ENCODE results near the gene IGSF3.

Gene IGSF3

DNA sequence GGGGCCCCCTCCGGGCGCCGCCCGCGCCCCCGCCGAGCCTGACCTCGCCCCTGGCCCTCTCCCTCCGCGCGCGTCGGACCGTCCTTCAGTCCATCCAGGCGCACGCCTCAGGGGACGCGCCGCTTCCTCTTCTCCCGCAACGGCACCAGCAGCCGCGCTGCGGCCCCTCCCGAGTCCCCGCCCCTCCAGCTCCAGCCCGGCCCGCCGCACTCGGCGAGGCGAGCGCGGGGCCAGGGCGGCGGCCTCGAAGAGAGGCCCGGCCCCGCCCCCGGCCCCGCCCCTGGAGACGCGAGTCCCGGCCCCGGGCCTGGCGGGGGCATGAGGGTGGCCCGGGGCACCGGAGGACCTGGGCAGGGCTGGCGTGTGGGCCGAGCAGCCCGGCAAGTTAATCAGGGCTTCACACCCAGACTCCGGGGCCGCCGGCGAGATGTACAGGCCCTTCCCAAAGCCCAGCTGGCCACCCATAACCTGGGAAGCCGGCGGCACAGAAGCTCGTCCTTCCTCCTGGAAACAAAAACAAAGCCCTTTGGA, at the start of gene IGSF3:
TSS of gene IGSF3 (minus strand) at position 159 of the 531 bp plus-strand sequence. CDS start 1,407 bp downstream, outside the sequence.
- Histone ChIP-seq H3K27me3 (ENCODE audit: control insufficient read depth in 1 of 2, insufficient read depth in 2 of 2, low read length in 2 of 2) (peaks cover 0 to 6% of the 10 kb centered on the region in 2 donors), H3K36me3 (ENCODE audit: control insufficient read depth in 1 of 2, insufficient read depth in 2 of 2, low read length in 2 of 2) (peaks cover 0 to 3% of the 10 kb centered on the region in 2 donors), H3K27ac (ENCODE audit: low read depth, low read length) (no peak within 1 kb of the TSS), H3K9ac (ENCODE audit: low read depth in 1 of 2, low read length in 2 of 2) (peak within 1 kb of the TSS; percentile 21 to 39), H3K4me3 (ENCODE audit: low read depth in 1 of 2, low read length in 2 of 2) (peak within 1 kb of the TSS; percentile 70 to 78), H3K4me1 (ENCODE audit: control insufficient read depth in 1 of 2, insufficient read depth in 2 of 2, low read length in 2 of 2) (peaks cover 28 to 29% of the 10 kb centered on the region in 2 donors), H3K9me3 (ENCODE audit: control insufficient read depth in 1 of 2, low read length in 2 of 2) (no peaks in the 10 kb centered on the region)

DNA sequence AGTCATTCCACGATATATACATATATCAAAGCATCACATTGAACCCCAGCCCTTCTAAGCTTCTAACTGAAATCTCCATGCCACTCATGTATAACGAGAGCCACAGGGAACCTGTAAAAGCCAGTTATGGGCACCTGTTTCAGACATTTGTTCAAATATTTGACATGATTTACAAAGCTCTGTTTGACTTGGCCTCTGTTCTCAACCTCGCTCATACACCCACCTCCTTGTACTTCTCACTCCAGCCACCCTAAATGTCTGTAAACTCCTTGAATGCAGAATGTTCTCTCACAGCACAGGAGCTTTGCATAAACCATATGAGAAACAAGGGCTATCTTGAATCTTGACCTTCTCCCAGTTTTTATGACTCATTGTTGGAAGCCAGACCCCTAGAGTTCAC, 49.8 kb upstream of the IGSF3 start:
- Histone ChIP-seq H3K36me3 (ENCODE audit: control insufficient read depth in 1 of 2, insufficient read depth in 2 of 2, low read length in 2 of 2) (no peaks in the 10 kb centered on the region), H3K27ac (ENCODE audit: low read depth, low read length) (no peak overlapping the region), H3K9me3 (ENCODE audit: control insufficient read depth in 1 of 2, low read length in 2 of 2) (no peaks in the 10 kb centered on the region), H3K27me3 (ENCODE audit: control insufficient read depth in 1 of 2, insufficient read depth in 2 of 2, low read length in 2 of 2) (no peaks in the 10 kb centered on the region), H3K9ac (ENCODE audit: low read depth in 1 of 2, low read length in 2 of 2) (no peak overlapping the region), H3K4me3 (ENCODE audit: low read depth in 1 of 2, low read length in 2 of 2) (no peak overlapping the region), H3K4me1 (ENCODE audit: control insufficient read depth in 1 of 2, insufficient read depth in 2 of 2, low read length in 2 of 2) (peaks cover 5 to 8% of the 10 kb centered on the region in 2 donors)

DNA sequence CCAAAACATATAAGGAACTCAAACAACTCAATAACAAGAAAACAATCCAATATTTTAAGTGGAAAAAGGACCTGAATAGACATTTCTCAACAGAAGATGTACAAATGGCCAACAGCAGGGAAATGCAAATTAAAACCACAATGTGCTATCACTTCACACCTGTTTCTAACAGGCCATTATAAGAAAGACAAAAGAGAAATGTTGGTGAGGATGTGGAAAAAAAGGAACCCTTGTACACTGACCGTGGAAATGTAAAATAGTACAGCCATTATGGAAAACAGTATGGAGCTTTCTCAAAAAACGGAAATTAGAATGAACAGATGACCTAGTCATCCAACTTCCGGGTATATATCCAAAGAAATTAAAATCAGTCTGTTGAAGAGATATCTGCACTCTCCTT, 48.9 kb upstream of the IGSF3 start:
- H3K27me3 ChIP-seq (ENCODE audit: control insufficient read depth in 1 of 2, insufficient read depth in 2 of 2, low read length in 2 of 2) = no peaks in the 10 kb centered on the region
- H3K27ac ChIP-seq (ENCODE audit: low read depth, low read length) = no peak overlapping the region
- H3K4me1 ChIP-seq (ENCODE audit: control insufficient read depth in 1 of 2, insufficient read depth in 2 of 2, low read length in 2 of 2) = no peaks in the 10 kb centered on the region
- no peaks in the 10 kb centered on the region for H3K9me3 ChIP-seq (ENCODE audit: control insufficient read depth in 1 of 2, low read length in 2 of 2)
- H3K4me3 ChIP-seq (ENCODE audit: low read depth in 1 of 2, low read length in 2 of 2) = no peak overlapping the region
- no peak overlapping the region for H3K9ac ChIP-seq (ENCODE audit: low read depth in 1 of 2, low read length in 2 of 2)
- H3K36me3 ChIP-seq (ENCODE audit: control insufficient read depth in 1 of 2, insufficient read depth in 2 of 2, low read length in 2 of 2) = no peaks in the 10 kb centered on the region

DNA sequence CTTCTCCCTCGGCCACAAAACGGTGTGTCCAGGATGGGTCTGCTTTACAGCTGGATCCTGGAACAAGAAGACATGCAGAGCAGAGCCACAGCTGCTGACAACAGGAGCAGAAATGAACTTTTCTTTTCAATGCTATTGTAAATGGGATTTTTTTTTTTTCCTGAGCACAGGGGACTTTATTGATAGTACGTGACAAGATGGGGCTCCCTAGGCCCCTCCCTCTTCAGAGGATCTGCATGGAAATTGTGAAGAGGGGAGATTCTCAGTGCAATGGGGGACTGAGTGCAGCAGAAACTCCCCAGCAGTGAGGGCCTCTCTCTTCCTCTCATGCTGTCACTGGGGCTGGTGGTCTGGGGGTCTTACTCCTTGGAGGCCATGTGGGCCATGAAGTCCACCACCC, 45.9 kb upstream of the IGSF3 start:
- Histone ChIP-seq H3K4me3 (ENCODE audit: low read depth in 1 of 2, low read length in 2 of 2) (no peak overlapping the region), H3K27me3 (ENCODE audit: control insufficient read depth in 1 of 2, insufficient read depth in 2 of 2, low read length in 2 of 2) (no peaks in the 10 kb centered on the region), H3K9me3 (ENCODE audit: control insufficient read depth in 1 of 2, low read length in 2 of 2) (no peaks in the 10 kb centered on the region), H3K4me1 (ENCODE audit: control insufficient read depth in 1 of 2, insufficient read depth in 2 of 2, low read length in 2 of 2) (no peaks in the 10 kb centered on the region), H3K27ac (ENCODE audit: low read depth, low read length) (no peak overlapping the region), H3K36me3 (ENCODE audit: control insufficient read depth in 1 of 2, insufficient read depth in 2 of 2, low read length in 2 of 2) (no peaks in the 10 kb centered on the region), H3K9ac (ENCODE audit: low read depth in 1 of 2, low read length in 2 of 2) (no peak overlapping the region)

DNA sequence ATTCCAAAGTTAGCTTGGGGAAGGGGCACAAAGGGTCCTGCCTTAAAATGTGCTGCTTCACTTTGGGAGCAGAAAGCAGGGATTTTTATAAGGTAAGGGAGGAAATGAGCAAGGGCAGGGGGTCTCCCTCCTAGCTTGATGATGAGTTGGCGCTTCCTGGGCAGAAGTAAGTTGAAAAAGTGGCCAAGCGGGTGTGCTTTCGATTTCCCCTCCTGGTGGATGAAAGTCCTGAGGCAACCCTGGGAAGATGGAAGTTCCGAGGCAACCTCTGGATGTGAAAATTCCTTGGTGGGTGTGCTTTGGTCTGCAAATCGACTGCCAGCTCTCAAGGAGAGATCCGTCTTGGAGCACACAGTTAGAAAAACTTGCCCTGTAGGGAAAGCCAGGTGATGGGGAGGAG, 45.0 kb upstream of the IGSF3 start:
- H3K27ac ChIP-seq (ENCODE audit: low read depth, low read length) = no peak overlapping the region
- no peaks in the 10 kb centered on the region for H3K9me3 ChIP-seq (ENCODE audit: control insufficient read depth in 1 of 2, low read length in 2 of 2)
- H3K4me1 ChIP-seq (ENCODE audit: control insufficient read depth in 1 of 2, insufficient read depth in 2 of 2, low read length in 2 of 2) = no peaks in the 10 kb centered on the region
- H3K4me3 ChIP-seq (ENCODE audit: low read depth in 1 of 2, low read length in 2 of 2) = no peak overlapping the region
- H3K27me3 ChIP-seq (ENCODE audit: control insufficient read depth in 1 of 2, insufficient read depth in 2 of 2, low read length in 2 of 2) = no peaks in the 10 kb centered on the region
- H3K9ac ChIP-seq (ENCODE audit: low read depth in 1 of 2, low read length in 2 of 2) = no peak overlapping the region
- no peaks in the 10 kb centered on the region for H3K36me3 ChIP-seq (ENCODE audit: control insufficient read depth in 1 of 2, insufficient read depth in 2 of 2, low read length in 2 of 2)

DNA sequence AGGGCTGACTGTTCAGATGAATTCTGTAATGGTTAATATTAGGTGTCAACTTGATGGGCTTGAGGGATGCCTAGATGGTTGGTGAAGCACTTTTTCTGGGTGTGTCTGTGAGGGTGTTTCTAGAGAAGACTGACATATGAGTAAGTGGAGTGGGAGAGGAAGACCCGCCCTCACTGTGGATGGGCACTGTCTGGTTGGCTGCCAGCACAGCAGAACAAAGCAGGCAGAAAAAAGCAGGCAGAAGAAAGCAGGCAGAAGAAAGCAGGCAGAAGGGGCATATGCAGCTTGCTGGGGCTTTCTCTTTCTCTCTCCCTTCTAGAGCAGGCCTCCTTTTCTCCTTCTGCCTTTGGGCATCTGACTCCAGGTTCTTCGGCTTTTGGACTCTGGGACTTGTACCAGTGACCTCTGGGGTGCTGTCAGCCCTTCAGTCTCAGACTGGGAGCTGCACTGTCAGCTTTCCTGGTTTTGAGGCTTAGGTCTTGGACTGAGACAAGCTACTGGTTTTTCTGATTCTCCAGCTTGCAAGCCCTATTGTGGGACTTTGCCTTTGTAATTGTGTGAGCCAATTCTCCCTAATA, 43.8 kb upstream of the IGSF3 start:
- Histone ChIP-seq H3K27me3 (ENCODE audit: control insufficient read depth in 1 of 2, insufficient read depth in 2 of 2, low read length in 2 of 2) (no peaks in the 10 kb centered on the region), H3K4me1 (ENCODE audit: control insufficient read depth in 1 of 2, insufficient read depth in 2 of 2, low read length in 2 of 2) (no peaks in the 10 kb centered on the region), H3K36me3 (ENCODE audit: control insufficient read depth in 1 of 2, insufficient read depth in 2 of 2, low read length in 2 of 2) (no peaks in the 10 kb centered on the region), H3K9ac (ENCODE audit: low read depth in 1 of 2, low read length in 2 of 2) (no peak overlapping the region), H3K4me3 (ENCODE audit: low read depth in 1 of 2, low read length in 2 of 2) (no peak overlapping the region), H3K9me3 (ENCODE audit: control insufficient read depth in 1 of 2, low read length in 2 of 2) (no peaks in the 10 kb centered on the region), H3K27ac (ENCODE audit: low read depth, low read length) (no peak overlapping the region)

DNA sequence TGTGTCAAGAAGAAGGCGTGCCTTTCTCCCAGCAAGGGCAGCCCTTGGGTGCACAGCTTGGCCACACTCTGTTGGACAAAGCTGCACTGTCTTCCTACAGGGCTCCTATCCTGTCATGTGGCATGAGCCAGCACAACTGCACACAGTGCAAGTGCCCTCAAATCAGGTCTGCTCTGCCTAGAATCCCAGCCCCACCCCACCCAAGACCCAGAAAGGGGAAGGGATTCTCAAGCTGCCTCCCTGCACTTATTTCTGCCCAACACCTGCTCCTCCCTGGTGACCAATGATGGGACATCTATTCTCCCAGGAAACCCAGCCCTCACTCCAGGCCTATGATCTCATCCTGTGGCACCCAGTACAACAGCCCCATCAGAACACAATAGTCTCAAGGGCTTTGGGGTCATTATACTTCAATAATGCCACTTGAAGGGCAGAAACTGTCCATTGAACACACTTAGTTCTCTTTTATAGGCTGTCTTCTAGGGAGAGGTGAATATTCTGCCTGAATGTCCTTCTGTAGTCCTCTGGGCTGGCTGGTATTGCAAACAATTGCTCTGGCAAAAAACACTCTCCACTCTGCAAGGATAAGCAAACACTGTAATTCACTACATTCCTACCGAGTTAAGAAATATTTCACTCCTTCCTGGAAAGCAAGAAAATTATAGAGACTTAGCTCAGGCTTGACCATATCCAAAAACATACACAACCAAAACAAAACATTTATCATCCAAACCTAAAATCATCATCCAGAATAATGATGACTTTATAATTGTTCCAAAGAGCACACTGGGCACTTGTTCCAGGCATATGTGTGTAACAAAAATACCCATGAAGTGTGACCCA, 43.1 kb upstream of the IGSF3 start:
- Histone ChIP-seq H3K4me3 (ENCODE audit: low read depth in 1 of 2, low read length in 2 of 2) (no peak overlapping the region), H3K27ac (ENCODE audit: low read depth, low read length) (no peak overlapping the region), H3K9ac (ENCODE audit: low read depth in 1 of 2, low read length in 2 of 2) (no peak overlapping the region), H3K9me3 (ENCODE audit: control insufficient read depth in 1 of 2, low read length in 2 of 2) (no peaks in the 10 kb centered on the region), H3K4me1 (ENCODE audit: control insufficient read depth in 1 of 2, insufficient read depth in 2 of 2, low read length in 2 of 2) (no peaks in the 10 kb centered on the region), H3K36me3 (ENCODE audit: control insufficient read depth in 1 of 2, insufficient read depth in 2 of 2, low read length in 2 of 2) (no peaks in the 10 kb centered on the region), H3K27me3 (ENCODE audit: control insufficient read depth in 1 of 2, insufficient read depth in 2 of 2, low read length in 2 of 2) (no peaks in the 10 kb centered on the region)

DNA sequence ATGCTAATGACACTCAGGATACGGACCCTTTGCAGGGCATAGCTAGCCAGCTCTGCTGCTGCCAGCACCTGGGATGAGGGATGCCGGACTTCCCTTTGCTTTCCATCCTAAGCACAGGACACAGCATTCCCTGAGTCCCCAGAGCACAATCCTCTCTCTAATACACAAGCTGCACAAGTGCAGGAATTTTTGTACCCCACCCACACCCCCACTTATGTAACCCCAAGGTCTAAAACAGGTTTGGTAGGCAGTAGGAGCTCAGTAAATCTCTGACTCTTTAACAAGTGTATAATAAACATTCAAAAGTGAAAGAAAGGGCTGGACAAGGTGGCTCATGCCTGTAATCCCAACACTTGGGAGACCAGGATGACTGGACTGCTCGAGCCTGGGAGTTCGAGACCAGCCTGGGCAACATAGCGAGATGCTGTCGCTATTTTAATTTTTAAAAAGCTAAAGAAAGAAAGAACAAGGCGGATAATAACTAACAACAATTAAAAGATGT, 42.2 kb upstream of the IGSF3 start:
- no peaks in the 10 kb centered on the region for H3K4me1 ChIP-seq (ENCODE audit: control insufficient read depth in 1 of 2, insufficient read depth in 2 of 2, low read length in 2 of 2)
- H3K27me3 ChIP-seq (ENCODE audit: control insufficient read depth in 1 of 2, insufficient read depth in 2 of 2, low read length in 2 of 2) = no peaks in the 10 kb centered on the region
- H3K27ac ChIP-seq (ENCODE audit: low read depth, low read length) = no peak overlapping the region
- H3K9ac ChIP-seq (ENCODE audit: low read depth in 1 of 2, low read length in 2 of 2) = no peak overlapping the region
- H3K36me3 ChIP-seq (ENCODE audit: control insufficient read depth in 1 of 2, insufficient read depth in 2 of 2, low read length in 2 of 2) = no peaks in the 10 kb centered on the region
- H3K4me3 ChIP-seq (ENCODE audit: low read depth in 1 of 2, low read length in 2 of 2) = no peak overlapping the region
- H3K9me3 ChIP-seq (ENCODE audit: control insufficient read depth in 1 of 2, low read length in 2 of 2) = no peaks in the 10 kb centered on the region

DNA sequence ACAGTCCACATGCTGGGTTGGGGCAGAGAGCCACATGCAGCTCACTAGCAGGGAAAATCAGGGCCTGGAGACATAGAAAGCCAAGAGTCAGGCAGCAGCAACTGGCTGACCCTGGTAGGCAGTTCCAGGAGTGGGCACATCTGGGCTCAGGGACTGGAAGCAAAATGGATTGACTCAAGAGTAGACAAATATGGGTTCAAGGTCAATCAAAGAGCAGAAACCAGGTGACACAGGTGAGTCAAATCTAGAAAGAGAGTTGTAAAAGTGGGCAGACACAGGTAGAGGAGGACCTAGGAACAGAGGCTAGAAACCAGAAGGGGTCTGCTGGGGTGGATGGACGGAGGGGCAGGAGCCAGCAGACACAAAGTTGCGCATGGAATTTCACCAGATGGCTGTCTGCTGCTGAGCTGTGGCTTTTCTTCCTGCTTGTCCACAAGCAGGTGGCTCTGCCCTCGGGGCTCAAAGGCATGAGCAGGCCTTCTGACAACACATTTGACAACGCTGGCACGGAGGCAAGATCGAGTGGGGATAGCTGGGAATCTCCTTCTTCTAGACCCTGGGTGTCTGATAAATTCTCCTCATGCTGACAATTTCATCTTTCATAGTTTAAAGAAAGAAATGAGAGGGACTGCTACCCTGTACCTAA, 40.8 kb upstream of the IGSF3 start:
- Histone ChIP-seq H3K4me3 (ENCODE audit: low read depth in 1 of 2, low read length in 2 of 2) (no peak overlapping the region), H3K27ac (ENCODE audit: low read depth, low read length) (no peak overlapping the region), H3K27me3 (ENCODE audit: control insufficient read depth in 1 of 2, insufficient read depth in 2 of 2, low read length in 2 of 2) (no peaks in the 10 kb centered on the region), H3K4me1 (ENCODE audit: control insufficient read depth in 1 of 2, insufficient read depth in 2 of 2, low read length in 2 of 2) (no peaks in the 10 kb centered on the region), H3K36me3 (ENCODE audit: control insufficient read depth in 1 of 2, insufficient read depth in 2 of 2, low read length in 2 of 2) (no peaks in the 10 kb centered on the region), H3K9ac (ENCODE audit: low read depth in 1 of 2, low read length in 2 of 2) (no peak overlapping the region), H3K9me3 (ENCODE audit: control insufficient read depth in 1 of 2, low read length in 2 of 2) (no peaks in the 10 kb centered on the region)

DNA sequence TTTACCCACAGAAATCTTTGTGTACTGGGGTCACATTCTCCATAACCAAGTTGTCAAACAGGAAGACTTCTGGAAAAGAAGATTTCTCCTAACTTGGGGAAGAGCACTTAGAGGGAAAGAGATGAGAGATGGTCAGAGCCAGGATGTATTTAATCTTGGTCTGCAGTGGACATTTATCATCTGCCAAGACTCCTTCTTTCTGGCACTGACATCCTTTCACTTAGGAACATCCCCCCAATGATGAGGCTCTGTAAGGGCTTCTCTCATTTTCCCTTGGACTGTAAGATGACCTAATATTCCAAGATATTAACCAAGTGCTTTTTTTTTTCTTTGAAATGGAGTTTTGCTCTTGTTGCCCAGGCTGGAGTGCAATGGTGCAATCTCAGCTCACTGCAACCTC, 39.3 kb upstream of the IGSF3 start:
- Histone ChIP-seq H3K27ac (ENCODE audit: low read depth, low read length) (no peak overlapping the region), H3K9ac (ENCODE audit: low read depth in 1 of 2, low read length in 2 of 2) (no peak overlapping the region), H3K4me1 (ENCODE audit: control insufficient read depth in 1 of 2, insufficient read depth in 2 of 2, low read length in 2 of 2) (no peaks in the 10 kb centered on the region), H3K9me3 (ENCODE audit: control insufficient read depth in 1 of 2, low read length in 2 of 2) (no peaks in the 10 kb centered on the region), H3K36me3 (ENCODE audit: control insufficient read depth in 1 of 2, insufficient read depth in 2 of 2, low read length in 2 of 2) (no peaks in the 10 kb centered on the region), H3K4me3 (ENCODE audit: low read depth in 1 of 2, low read length in 2 of 2) (no peak overlapping the region), H3K27me3 (ENCODE audit: control insufficient read depth in 1 of 2, insufficient read depth in 2 of 2, low read length in 2 of 2) (no peaks in the 10 kb centered on the region)

Measured in duodenal mucosa (tissue), 2 donors.